K562 (cell line): ENCODE results near the gene HAPLN2. TPM values are rescaled to one million over a fixed set of nuclear protein-coding genes. Genes with fewer than 3 reads are reported as not detected.

Source experiments
- FOXP4 ChIP-seq: sonication (generic); formaldehyde crosslinking; IDR thresholded peaks from 2 replicates; pipeline ENCODE4 v1.8.0; 2022; ENCODE audit warnings: mild to moderate bottlenecking, missing genetic modification reagents, borderline replicate concordance
- ILF3 ChIP-seq: fragments of 450-650 bp; IDR thresholded peaks from 2 replicates; pipeline ENCODE4 v1.6.1; 2018; ENCODE audit warnings: antibody characterized with exemption, mild to moderate bottlenecking, moderate library complexity, borderline replicate concordance
- ZNF217 ChIP-seq: sonication (generic); formaldehyde crosslinking; IDR thresholded peaks from 2 replicates; pipeline ENCODE4 v1.8.0; 2022; ENCODE audit warnings: mild to moderate bottlenecking, missing genetic modification reagents
- polyA plus RNA-seq, 8 experiments: library from polyadenylated mRNA; depleted of rRNA in 4 of 8; stranded (reverse) in 5 of 8; unstranded in 3 of 8; fragments of >200 nt; fragmentation: Nextera tagmentation in 2 of 8; fragmentation: Illumina TruSeq in 1 of 8; extraction: Ambion mirVana in 2 of 8; extraction: Trizol in 1 of 8; gene quantifications; 2 replicates each; pipeline versions ENCODE4 v1.2.1 to v1.2.3, GENCODE V29; 2011 to 2014; ENCODE audit warnings: inconsistent platforms in 1 of 8, missing spikeins in 1 of 8
- total RNA-seq, 7 experiments: library from RNA; depleted of rRNA in 6 of 7; stranded (reverse); fragments of >200 nt in 6 of 7; fragmentation: Illumina TruSeq in 2 of 7; extraction: Trizol in 2 of 7; gene quantifications; 2 replicates each; pipeline versions ENCODE4 v1.2.1 to v1.2.3, GENCODE V29; 2011 to 2021; ENCODE audit warnings: low replicate concordance in 1 of 7
- TF ChIP-seq, protein P1 (sequence below): fragments of 450-650 bp; formaldehyde crosslinking; IDR thresholded peaks from 2 replicates; pipeline ENCODE4 v1.4.0; 2020; ENCODE audit warnings: mild to moderate bottlenecking, moderate library complexity

Gene HAPLN2
- total and polyA plus RNA-seq, 9 of the 15 experiments (the other 6 are each of a cell fraction or from before 2014, with no cell fraction given): 0.14 to 5.2 (median 3.8) TPM; not detected in 4

DNA sequence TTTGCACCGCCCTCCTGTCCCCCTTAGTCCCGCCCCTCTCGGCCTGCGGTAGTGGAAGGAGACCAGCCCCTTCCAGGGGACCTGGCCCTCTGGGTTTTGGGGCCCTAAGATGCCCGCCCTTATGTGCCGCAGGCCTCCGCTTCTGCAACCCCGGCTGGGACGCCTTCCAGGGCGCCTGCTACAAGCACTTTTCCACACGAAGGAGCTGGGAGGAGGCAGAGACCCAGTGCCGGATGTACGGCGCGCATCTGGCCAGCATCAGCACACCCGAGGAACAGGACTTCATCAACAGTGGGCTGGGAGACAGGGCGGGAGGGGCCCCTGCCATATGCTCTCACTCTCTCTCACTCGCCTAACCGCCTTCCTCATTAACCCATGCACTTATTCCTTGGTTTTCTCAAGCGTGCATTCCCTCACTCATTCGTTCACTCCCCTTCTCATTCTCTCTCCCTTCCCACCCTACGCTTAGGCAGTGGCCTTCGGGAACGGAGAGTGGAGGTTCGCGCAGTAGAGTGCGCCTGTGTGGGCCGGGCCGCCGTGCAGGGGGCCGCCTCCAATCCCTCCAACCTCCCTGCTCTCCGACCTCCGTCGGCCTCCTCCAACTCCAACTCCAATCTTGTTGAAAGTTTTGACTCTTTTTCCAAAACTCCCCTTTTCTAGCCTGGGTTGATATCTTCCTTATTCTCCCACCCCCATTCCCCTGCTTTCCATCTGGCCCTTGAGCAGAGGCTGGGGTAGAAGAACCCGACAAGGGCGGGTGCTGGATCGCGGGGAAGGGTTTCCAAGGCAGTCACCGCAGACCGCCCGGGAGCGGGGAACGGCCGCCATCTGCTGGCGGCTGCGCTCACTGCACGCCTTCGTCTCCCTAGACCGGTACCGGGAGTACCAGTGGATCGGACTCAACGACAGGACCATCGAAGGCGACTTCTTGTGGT, 37.9 kb downstream of the HAPLN2 start (continued):
- TF ChIP-seq, protein P1, sequence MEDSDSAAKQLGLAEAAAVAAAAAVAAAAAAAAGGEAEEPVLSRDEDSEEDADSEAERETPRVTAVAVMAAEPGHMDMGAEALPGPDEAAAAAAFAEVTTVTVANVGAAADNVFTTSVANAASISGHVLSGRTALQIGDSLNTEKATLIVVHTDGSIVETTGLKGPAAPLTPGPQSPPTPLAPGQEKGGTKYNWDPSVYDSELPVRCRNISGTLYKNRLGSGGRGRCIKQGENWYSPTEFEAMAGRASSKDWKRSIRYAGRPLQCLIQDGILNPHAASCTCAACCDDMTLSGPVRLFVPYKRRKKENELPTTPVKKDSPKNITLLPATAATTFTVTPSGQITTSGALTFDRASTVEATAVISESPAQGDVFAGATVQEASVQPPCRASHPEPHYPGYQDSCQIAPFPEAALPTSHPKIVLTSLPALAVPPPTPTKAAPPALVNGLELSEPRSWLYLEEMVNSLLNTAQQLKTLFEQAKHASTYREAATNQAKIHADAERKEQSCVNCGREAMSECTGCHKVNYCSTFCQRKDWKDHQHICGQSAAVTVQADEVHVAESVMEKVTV (CRISPR knock-in tag): 0 out of 2 replicates have a peak, but pooled peaks have one; percentile 36
- TF ChIP-seq ILF3: peak; percentile 9; the same call in 1 of the 2 replicates
- no peak for TF ChIP-seq ZNF217 (CRISPR knock-in tag)
- no peak for TF ChIP-seq FOXP4 (CRISPR knock-in tag)
- TF ChIP-seq, all 486 proteins: peak for 28
